ENCODE results near the gene FLAD1.

DNA sequence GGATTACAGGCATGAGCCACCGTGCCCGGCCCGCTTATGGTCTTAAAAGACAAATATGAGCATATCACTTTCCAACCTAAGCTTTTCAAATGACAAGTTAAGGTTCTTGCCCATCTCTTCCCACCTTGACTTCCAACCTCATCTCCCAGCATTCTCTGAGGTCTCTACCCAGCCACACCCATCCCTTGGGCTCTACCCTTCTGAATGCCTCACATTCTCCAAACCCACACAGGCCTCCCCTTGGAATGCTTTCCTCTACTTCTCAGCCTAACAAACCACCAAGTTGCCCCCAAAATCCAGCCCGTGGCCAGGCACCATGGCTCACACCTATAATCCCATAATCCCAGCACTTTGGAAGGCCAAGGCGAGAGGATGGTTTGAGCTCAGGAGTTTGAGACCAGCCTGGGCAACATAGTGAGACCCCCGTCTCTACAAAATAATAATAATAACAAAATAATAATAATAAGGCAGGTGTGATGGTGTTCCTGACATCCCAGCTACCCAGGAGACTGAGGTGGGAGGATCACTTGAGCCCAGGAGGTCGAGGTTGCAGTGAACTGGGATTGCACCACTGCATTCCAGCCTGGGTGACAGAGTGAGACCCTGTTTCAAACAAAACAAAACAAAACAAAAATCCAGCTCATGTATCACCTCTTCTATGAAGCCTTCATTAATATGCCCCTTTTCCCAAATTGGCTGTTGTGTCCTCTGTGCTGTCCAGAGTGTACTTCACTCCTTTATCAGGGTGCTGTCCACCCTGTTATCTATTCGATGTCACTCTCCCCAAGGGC is 39.2 kb downstream of the FLAD1 start:
- TF ChIP-seq, protein P1, sequence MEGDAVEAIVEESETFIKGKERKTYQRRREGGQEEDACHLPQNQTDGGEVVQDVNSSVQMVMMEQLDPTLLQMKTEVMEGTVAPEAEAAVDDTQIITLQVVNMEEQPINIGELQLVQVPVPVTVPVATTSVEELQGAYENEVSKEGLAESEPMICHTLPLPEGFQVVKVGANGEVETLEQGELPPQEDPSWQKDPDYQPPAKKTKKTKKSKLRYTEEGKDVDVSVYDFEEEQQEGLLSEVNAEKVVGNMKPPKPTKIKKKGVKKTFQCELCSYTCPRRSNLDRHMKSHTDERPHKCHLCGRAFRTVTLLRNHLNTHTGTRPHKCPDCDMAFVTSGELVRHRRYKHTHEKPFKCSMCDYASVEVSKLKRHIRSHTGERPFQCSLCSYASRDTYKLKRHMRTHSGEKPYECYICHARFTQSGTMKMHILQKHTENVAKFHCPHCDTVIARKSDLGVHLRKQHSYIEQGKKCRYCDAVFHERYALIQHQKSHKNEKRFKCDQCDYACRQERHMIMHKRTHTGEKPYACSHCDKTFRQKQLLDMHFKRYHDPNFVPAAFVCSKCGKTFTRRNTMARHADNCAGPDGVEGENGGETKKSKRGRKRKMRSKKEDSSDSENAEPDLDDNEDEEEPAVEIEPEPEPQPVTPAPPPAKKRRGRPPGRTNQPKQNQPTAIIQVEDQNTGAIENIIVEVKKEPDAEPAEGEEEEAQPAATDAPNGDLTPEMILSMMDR (conservative IDR thresholded peaks at IDR 0.05 in 1 of 2, IDR thresholded peaks at IDR 0.05 in 1 of 2; ENCODE audit: low read depth in 1 of 2, low read length in 2 of 2), result no peak
- TF ChIP-seq EZH2 (IDR thresholded peaks at IDR 0.05; ENCODE audit: low read length, missing control alignments), result no peak

Measured in fibroblast of lung (primary cell).